HepG2 (cell line): ENCODE results near the gene EBPL. TPM values are rescaled to one million over a fixed set of nuclear protein-coding genes. Genes with fewer than 3 reads are reported as not detected.

ENCODE experiments used
- ATF6 ChIP-seq: sonication (generic); formaldehyde crosslinking; conservative IDR thresholded peaks from 2 replicates; pipeline ENCODE4 v1.4.0; 2020; ENCODE audit warnings: missing genetic modification reagents
- BATF2 ChIP-seq: sonication (generic); formaldehyde crosslinking; IDR thresholded peaks from 2 replicates; pipeline ENCODE4 v1.8.0; 2022; ENCODE audit warnings: mild to moderate bottlenecking, missing genetic modification reagents, moderate library complexity
- CREM ChIP-seq, 2 experiments: sonication (generic) in 1 of 2; formaldehyde crosslinking in 1 of 2; IDR thresholded peaks; 2 replicates each; pipeline versions ENCODE4 v1.4.0 to v1.6.1; 2016 to 2020; ENCODE audit warnings: antibody characterized with exemption in 1 of 2, mild to moderate bottlenecking in 1 of 2, missing genetic modification reagents in 1 of 2
- GLI4 ChIP-seq: sonication (generic); formaldehyde crosslinking; IDR thresholded peaks from 2 replicates; pipeline ENCODE4 v1.5.1; 2020; ENCODE audit warnings: missing genetic modification reagents, mild to moderate bottlenecking, moderate library complexity, borderline replicate concordance
- HNF4G ChIP-seq, 2 experiments: sonication (generic) in 1 of 2; formaldehyde crosslinking in 1 of 2; IDR thresholded peaks; 2 replicates each; pipeline versions ENCODE4 v1.4.0 to v1.6.1; 2011 to 2020; ENCODE audit warnings: borderline replicate concordance in 2 of 2, low read depth in 2 of 2, mild to moderate bottlenecking in 2 of 2, low read length in 1 of 2, missing genetic modification reagents in 1 of 2, moderate library complexity in 1 of 2
- KDM3A ChIP-seq: IDR thresholded peaks from 2 replicates; pipeline ENCODE4 v1.6.1; 2018; ENCODE audit warnings: low read depth, missing compliant biosample characterization
- NFIC ChIP-seq: IDR thresholded peaks from 2 replicates; pipeline ENCODE4 v1.6.1; 2012; ENCODE audit warnings: mild to moderate bottlenecking, low read length, inconsistent platforms
- POLR2AphosphoS2 ChIP-seq: IDR thresholded peaks from 2 replicates; pipeline ENCODE4 v1.6.1; 2011; ENCODE audit warnings: low read depth, low read length, improper control_type of control experiment
- PRDM10 ChIP-seq: sonication (generic); formaldehyde crosslinking; IDR thresholded peaks from 2 replicates; pipeline ENCODE4 v1.4.0; 2020; ENCODE audit warnings: low read depth, missing genetic modification reagents
- RFX5 ChIP-seq: IDR thresholded peaks from 2 replicates; pipeline ENCODE4 v1.6.1; 2011; ENCODE audit warnings: low read depth, low read length, improper control_type of control experiment
- SMC3 ChIP-seq: IDR thresholded peaks from 2 replicates; pipeline ENCODE4 v1.6.1; 2011; ENCODE audit warnings: low read length, improper control_type of control experiment
- THYN1 ChIP-seq: sonication (generic); formaldehyde crosslinking; IDR thresholded peaks from 2 replicates; pipeline ENCODE4 v1.8.1; 2023; ENCODE audit warnings: low read depth, mild to moderate bottlenecking, moderate library complexity, missing genetic modification reagents, borderline replicate concordance
- ZBTB4 ChIP-seq: sonication (generic); formaldehyde crosslinking; IDR thresholded peaks from 2 replicates; pipeline ENCODE4 v1.4.0; 2020; ENCODE audit warnings: missing genetic modification reagents, mild to moderate bottlenecking, borderline replicate concordance
- ZC3H4 ChIP-seq: sonication (generic); formaldehyde crosslinking; IDR thresholded peaks from 2 replicates; pipeline ENCODE4 v1.4.0; 2020; ENCODE audit warnings: missing genetic modification reagents, borderline replicate concordance
- ZNF496 ChIP-seq: sonication (generic); formaldehyde crosslinking; IDR thresholded peaks from 2 replicates; pipeline ENCODE4 v1.8.1; 2023; ENCODE audit warnings: mild to moderate bottlenecking, moderate library complexity, missing genetic modification reagents; ENCODE audit not compliant: insufficient replicate concordance
- ZSCAN9 ChIP-seq: IDR thresholded peaks from 2 replicates; pipeline ENCODE4 v1.6.1; 2016; ENCODE audit warnings: borderline replicate concordance
- polyA plus RNA-seq, 8 experiments: library from polyadenylated mRNA; depleted of rRNA in 3 of 8; stranded (reverse) in 7 of 8; unstranded in 1 of 8; fragments of >200 nt; fragmentation: Illumina TruSeq in 4 of 8; extraction: Trizol in 4 of 8; gene quantifications; 2 replicates each; pipeline versions ENCODE4 v1.2.1 to v1.2.3, GENCODE V29; 2011 to 2016; ENCODE audit warnings: low read depth in 4 of 8, missing spikeins in 1 of 8, mixed read lengths in 1 of 8; ENCODE audit not compliant: insufficient read depth in 1 of 8
- total RNA-seq, 5 experiments: library from RNA; depleted of rRNA; stranded (reverse); fragments of >200 nt; fragmentation: Illumina TruSeq; extraction: Trizol; gene quantifications; 2 replicates each; pipeline ENCODE4 v1.2.3, GENCODE V29; 2016; ENCODE audit warnings: low read depth in 1 of 5

Gene EBPL
- total and polyA plus RNA-seq, 2 of the 13 experiments (the other 11 are each of a cell fraction or from before 2014, with no cell fraction given) = 96.5 to 152 TPM

GRCh38 chr13:49690133-49690994 lies 922 bp downstream of the EBPL start (continued):
- TF ChIP-seq CREM (IDR thresholded peaks at IDR 0.05) = peak; percentile 48; the same call in 1 of the 2 replicates
- no peak for TF ChIP-seq CREM (CRISPR knock-in tag; IDR thresholded peaks at IDR 0.05)
- no peak for TF ChIP-seq ATF6 (CRISPR knock-in tag)
- no peak for TF ChIP-seq ZSCAN9 (CRISPR knock-in tag)
- no peak for TF ChIP-seq KDM3A
- no peak for TF ChIP-seq THYN1 (CRISPR knock-in tag)
- TF ChIP-seq ZBTB4 = no peak
- no peak for TF ChIP-seq PRDM10 (CRISPR knock-in tag)
- TF ChIP-seq HNF4G (IDR thresholded peaks at IDR 0.05; ENCODE audit: borderline replicate concordance, low read depth, low read length) = 0 out of 2 replicates have a peak, but pooled peaks have one; percentile 6
- no peak for TF ChIP-seq HNF4G (CRISPR knock-in tag; IDR thresholded peaks at IDR 0.05; ENCODE audit: borderline replicate concordance, low read depth)
- no peak for TF ChIP-seq BATF2
- TF ChIP-seq POLR2AphosphoS2 = no peak
- no peak for TF ChIP-seq SMC3
- peak; percentile 56 for TF ChIP-seq NFIC
- TF ChIP-seq GLI4 (CRISPR knock-in tag) = no peak
- TF ChIP-seq ZNF496 (CRISPR knock-in tag) = no peak
- no peak for TF ChIP-seq RFX5
- TF ChIP-seq ZC3H4 (CRISPR knock-in tag) = no peak
